Choroid plexus epithelial cell (primary cell): ENCODE data around the gene KCTD10.
"Not testable (repeated sequence)": the region's sequence is repeated elsewhere in the genome, so short reads cannot be mapped to it uniquely, and the experiment has no call there.

Source experiments
- DNase-seq: peaks from one replicate; pipeline ENCODE4 v3.0.0-alpha.2; 2010; ENCODE audit warnings: low read depth
- H3K4me3 ChIP-seq: 2 replicates; pipeline ENCODE4 v1.5.1; 2011; ENCODE audit warnings: low read depth, mild to moderate bottlenecking, control low read depth, low read length, moderate library complexity
- CTCF ChIP-seq: conservative IDR thresholded peaks from 2 replicates; pipeline ENCODE4 v1.5.1; 2011; ENCODE audit warnings: low read depth, mild to moderate bottlenecking, control low read depth, inconsistent platforms, low read length, moderate library complexity

The KCTD10 gene

DNA sequence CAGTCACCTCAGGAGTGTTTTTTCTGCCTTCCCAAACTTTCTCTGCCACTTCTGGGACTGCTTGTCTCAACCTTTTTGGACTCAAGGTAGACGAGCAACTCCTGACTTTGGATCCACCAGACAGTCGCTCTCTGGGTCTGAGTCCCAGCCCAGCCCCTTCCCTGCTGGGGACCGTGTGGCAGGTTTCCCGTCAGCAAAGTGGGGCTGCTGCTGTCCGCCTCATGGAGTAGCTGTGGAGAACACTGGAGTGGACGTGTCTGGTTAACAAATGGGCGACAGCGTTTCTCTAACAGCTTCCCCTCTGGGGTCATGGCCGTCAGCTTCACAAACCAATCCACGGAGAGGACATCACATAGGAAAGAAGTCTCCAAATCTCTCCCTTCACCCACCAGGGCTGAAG, 54.8 kb downstream of the KCTD10 start:
- no peak for DNase-seq
- H3K4me3 ChIP-seq: no peak overlapping the region
- no peak for TF ChIP-seq CTCF

GRCh38 chr12:109421355-109422087, 55.6 kb downstream of the KCTD10 start:
- H3K4me3 ChIP-seq: no peak overlapping the region
- TF ChIP-seq CTCF: no peak
- DNase-seq: no peak

- H3K4me3 ChIP-seq: no peak overlapping the region
- no peak for TF ChIP-seq CTCF
- no peak for DNase-seq
Observed at GRCh38 chr12:109418848-109419480, 58.1 kb downstream of the KCTD10 start.

- not testable (repeated sequence) for H3K4me3 ChIP-seq, DNase-seq
Observed at GRCh38 chr12:109406147-109406546, 71.0 kb downstream of the KCTD10 start.

- DNase-seq, H3K4me3 ChIP-seq: not testable (repeated sequence)
Observed at GRCh38 chr12:109404841-109405240, 72.3 kb downstream of the KCTD10 start.
